NK-92 treated with Interleukin-12 subunit alpha and Interleukin-12 subunit beta, amount 100 ng/mL, for 24 hours (cell line): ENCODE data around the gene VSIG1.

Experiments
- DNase-seq: peaks from one replicate; lab custom pipeline; 2025; lab: John Stamatoyannopoulos, UW

Gene VSIG1

GRCh38 chrX:108064613-108065012, 19.7 kb downstream of the VSIG1 start:
- no peak for DNase-seq

DNA sequence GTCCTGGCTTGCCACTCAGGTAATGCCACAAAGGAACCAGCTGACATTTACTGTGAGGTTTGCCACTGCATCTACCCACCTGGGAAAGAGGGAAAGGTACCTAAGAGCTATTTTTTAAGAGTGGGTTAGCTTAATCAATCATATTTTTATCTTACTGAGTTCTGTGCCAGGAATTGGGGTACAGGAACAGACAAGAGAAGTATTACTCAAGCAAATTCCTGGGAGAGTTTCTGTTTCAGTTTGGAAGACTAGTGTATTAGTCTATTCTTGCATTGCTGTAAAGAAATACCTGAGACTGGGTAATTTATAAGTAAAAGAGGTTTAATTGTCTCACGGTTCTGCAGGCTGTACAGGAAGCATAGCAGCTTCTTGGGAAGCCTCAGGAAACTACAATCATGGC, 23.3 kb downstream of the VSIG1 start:
- no peak for DNase-seq

DNA sequence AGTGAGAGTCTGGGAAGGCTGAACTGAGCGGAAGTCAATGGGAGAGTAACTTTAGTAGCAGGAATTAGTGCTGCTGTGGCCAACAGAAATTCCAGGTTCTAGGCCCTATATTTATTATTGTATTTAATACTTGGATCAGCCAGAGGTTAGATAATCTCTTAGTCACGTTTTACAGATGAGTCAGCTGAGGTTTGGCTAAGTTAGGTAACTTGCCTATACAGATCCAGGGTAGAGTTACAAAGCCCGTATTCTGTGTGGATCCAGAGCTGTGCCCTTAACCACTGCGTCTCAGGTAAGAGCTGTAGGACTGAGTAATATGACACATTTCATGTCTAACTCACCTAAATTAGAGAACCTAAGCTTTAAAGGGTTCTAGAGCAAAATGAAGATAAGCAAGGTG, 26.0 kb downstream of the VSIG1 start:
- no peak for DNase-seq

GRCh38 chrX:108071578-108071977, 26.7 kb downstream of the VSIG1 start:
- DNase-seq = no peak

GRCh38 chrX:108072746-108073145, 27.9 kb downstream of the VSIG1 start:
- no peak for DNase-seq

DNA sequence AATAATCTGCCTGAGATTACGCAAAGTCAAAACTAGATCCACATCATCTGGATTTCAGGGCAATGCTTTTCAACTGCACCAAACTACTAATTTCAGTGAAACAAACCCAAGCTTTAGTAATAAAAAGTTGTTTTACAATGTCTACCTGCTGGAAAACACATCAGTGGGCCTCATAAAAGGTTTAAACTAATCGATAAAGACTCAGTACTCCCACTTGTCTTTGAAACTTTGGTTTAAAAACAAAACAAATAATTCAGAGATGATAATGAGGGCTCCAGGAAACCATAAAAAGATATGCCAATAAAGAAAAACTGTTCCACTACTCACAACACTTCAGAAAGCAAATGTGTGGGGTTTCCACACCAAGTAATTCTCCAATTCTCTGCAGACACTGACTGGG, 36.2 kb downstream of the VSIG1 start:
- no peak for DNase-seq

DNA sequence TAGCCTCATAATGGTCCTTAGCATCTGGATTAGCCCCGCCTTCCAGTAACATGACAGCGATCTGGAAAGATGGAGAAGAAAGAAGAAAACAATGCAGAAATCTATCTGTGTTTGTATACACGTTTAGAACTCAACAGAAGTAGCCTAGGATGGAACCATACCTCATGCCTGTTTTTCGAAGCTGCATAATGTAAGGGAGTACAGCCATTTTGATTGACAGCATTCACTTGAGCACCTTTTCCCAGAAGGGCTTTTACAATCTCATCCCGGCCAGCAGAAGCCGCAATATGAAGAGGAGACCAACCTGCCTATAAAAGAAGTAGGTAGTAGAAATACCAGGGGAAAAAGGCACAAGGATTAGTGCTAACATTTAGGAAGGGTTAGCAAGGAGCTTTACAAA, 42.9 kb downstream of the VSIG1 start:
- no peak for DNase-seq

- no peak for DNase-seq
Measured at GRCh38 chrX:108088511-108088910, 43.6 kb downstream of the VSIG1 start.

GRCh38 chrX:108090491-108091263, 45.8 kb downstream of the VSIG1 start:
- DNase-seq = no peak

- DNase-seq = peak; percentile 78
Measured at GRCh38 chrX:108091264-108091877, 46.5 kb downstream of the VSIG1 start, which contains the start of the genes ATG4A and PSMD10. Gene ATG4A, plus strand, starts transcription at chrX:108091778. Its CDS starts 49 bp downstream, at chrX:108091827. Gene PSMD10, minus strand, starts transcription at chrX:108091542. Its CDS starts 22 bp downstream, at chrX:108091520.

- DNase-seq = peak; percentile 29
Measured at GRCh38 chrX:108091878-108092291, 47.0 kb downstream of the VSIG1 start.

DNA sequence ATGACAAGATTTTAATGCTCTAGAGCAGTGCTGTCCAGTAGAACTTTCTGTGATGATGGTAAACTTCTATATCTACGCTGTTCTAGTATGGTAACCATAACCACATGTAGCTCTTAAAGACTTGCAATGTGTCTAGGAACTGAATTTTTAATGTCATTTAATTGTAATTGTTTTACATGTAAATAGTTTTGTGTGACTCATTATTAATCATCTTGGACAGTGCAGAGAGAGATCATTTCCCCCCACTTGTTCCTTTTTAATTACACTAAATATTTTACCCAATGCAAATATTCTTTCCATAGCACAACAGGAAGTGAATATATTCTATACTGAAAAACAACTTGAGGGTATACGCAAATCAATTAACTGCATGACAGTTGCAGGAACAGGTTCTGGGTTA, 52.5 kb downstream of the VSIG1 start:
- no peak for DNase-seq

DNA sequence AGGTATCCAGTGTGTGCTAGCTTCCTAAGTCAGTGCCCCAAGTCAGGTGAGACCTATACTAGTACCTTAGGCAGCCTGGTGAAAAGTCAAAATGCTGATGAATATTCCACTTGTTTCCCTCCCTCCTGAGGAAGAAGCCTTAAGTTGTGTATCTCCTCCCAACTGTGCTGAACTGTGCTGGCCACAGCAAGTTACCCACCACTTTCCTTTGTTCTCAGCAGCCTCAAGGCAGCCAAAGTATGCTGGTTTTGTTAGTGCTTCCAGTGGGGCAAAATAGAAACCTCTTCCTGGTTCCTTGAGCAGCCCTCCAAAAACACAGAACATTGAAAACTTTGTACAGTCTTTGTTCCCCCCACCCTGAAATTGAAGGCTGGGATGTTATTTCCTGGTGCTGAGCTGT, 60.6 kb downstream of the VSIG1 start:
- DNase-seq = no peak

GRCh38 chrX:108114541-108114940, 69.7 kb downstream of the VSIG1 start:
- no peak for DNase-seq

GRCh38 chrX:108117988-108118387, 73.1 kb downstream of the VSIG1 start:
- DNase-seq = no peak

GRCh38 chrX:108121291-108121690, 76.4 kb downstream of the VSIG1 start:
- DNase-seq = no peak

DNA sequence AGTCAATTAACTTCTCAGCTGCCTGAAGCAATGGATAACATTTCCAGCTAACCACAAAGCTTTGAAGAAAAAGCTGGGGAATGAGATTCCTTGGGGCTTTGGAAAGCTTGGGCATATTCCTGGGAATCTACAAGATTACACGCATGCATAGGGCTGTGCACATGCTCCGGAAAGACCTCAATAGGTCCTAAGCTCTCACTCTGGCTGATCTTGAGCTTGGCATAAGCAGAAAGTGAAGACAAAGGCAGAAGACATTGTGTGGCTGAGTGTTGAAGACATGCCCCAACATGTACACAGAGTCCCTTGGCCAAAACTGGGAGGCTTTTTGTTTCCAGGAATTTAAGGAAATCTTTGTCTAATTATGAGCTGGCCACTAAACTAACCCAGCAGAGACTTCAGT, 77.9 kb downstream of the VSIG1 start:
- DNase-seq = no peak

GRCh38 chrX:108123591-108124366, 78.9 kb downstream of the VSIG1 start:
- DNase-seq = no peak

- no peak for DNase-seq
Measured at GRCh38 chrX:108126661-108127060, 81.8 kb downstream of the VSIG1 start.

GRCh38 chrX:108127152-108127551, 82.3 kb downstream of the VSIG1 start:
- no peak for DNase-seq
